Left kidney (tissue), 2 donors: ENCODE measurements around the gene AFAP1. TPM values are rescaled to one million over a fixed set of nuclear protein-coding genes. Genes with fewer than 3 reads are reported as not detected.

Source experiments
- DNase-seq: peaks from one replicate; pipeline ENCODE4 v3.0.0-alpha.2; 2013
- polyA plus RNA-seq: library from polyadenylated mRNA; unstranded; fragments of 120-200 nt; gene quantifications from one replicate; pipeline ENCODE4 v1.2.1, GENCODE V29; 2013; ENCODE audit not compliant: insufficient read length

Gene AFAP1
- polyA plus RNA-seq, 1 donor: 21.7 TPM

- DNase-seq: no peak
These were observed 168.6 kb downstream of the AFAP1 start for GRCh38 chr4:7771056-7771455.

GRCh38 chr4:7770224-7771050 lies 169.2 kb downstream of the AFAP1 start:
- DNase-seq: no peak

GRCh38 chr4:7769396-7770223 lies 170.1 kb downstream of the AFAP1 start:
- DNase-seq: no peak

GRCh38 chr4:7768736-7769135 lies 170.9 kb downstream of the AFAP1 start:
- no peak for DNase-seq

GRCh38 chr4:7767966-7768365 lies 171.7 kb downstream of the AFAP1 start:
- DNase-seq: no peak

GRCh38 chr4:7767526-7767925 lies 172.1 kb downstream of the AFAP1 start:
- DNase-seq: no peak

- DNase-seq: no peak
These were observed 172.9 kb downstream of the AFAP1 start for GRCh38 chr4:7766661-7767345.

- DNase-seq: no peak
These were observed 173.6 kb downstream of the AFAP1 start for GRCh38 chr4:7766086-7766485.

GRCh38 chr4:7765666-7766065 lies 174.0 kb downstream of the AFAP1 start:
- DNase-seq: no peak

GRCh38 chr4:7764466-7764865 lies 175.2 kb downstream of the AFAP1 start:
- no peak for DNase-seq

- no peak for DNase-seq
These were observed 175.9 kb downstream of the AFAP1 start for GRCh38 chr4:7763788-7764187.

GRCh38 chr4:7763106-7763505 lies 176.6 kb downstream of the AFAP1 start:
- DNase-seq: no peak

- no peak for DNase-seq
These were observed 177.2 kb downstream of the AFAP1 start for GRCh38 chr4:7762376-7763030.

GRCh38 chr4:7761720-7762119 lies 177.9 kb downstream of the AFAP1 start:
- DNase-seq: no peak

GRCh38 chr4:7761312-7761711 lies 178.3 kb downstream of the AFAP1 start:
- no peak for DNase-seq

GRCh38 chr4:7760706-7761105 lies 179.0 kb downstream of the AFAP1 start:
- no peak for DNase-seq

GRCh38 chr4:7760228-7760627 lies 179.4 kb downstream of the AFAP1 start:
- DNase-seq: no peak

GRCh38 chr4:7759635-7760034 lies 180.0 kb downstream of the AFAP1 start:
- no peak for DNase-seq

- no peak for DNase-seq
These were observed 180.4 kb downstream of the AFAP1 start for GRCh38 chr4:7759216-7759615.

- DNase-seq: no peak
These were observed 181.2 kb downstream of the AFAP1 start for GRCh38 chr4:7758476-7758875.

GRCh38 chr4:7757501-7758471 lies 181.9 kb downstream of the AFAP1 start:
- no peak for DNase-seq
